GM21717 (cell line): ENCODE data around the gene EREG.
"Not testable (repeated sequence)": the region's sequence is repeated elsewhere in the genome, so short reads cannot be mapped to it uniquely, and the experiment has no call there.

Experiments
- ATAC-seq: cut with Tn5 transposase; IDR thresholded peaks from one replicate; pipeline ENCODE4 v1.9.1; 2021; ENCODE audit warnings: mild to moderate bottlenecking, moderate library complexity; ENCODE audit not compliant: unreplicated experiment

Gene EREG

GRCh38 chr4:74340421-74340820, 24.5 kb upstream of the EREG start:
- ATAC-seq: not testable (repeated sequence)

GRCh38 chr4:74344031-74344430, 20.9 kb upstream of the EREG start:
- ATAC-seq: no peak

GRCh38 chr4:74353858-74354257, 11.1 kb upstream of the EREG start:
- ATAC-seq: no peak

GRCh38 chr4:74357965-74358364, 7.0 kb upstream of the EREG start:
- no peak for ATAC-seq

- ATAC-seq: no peak
These were observed 3.3 kb upstream of the EREG start for GRCh38 chr4:74361671-74362070.

- no peak for ATAC-seq
These were observed 2.6 kb upstream of the EREG start for GRCh38 chr4:74362347-74362746.

- ATAC-seq: no peak
These were observed 691 bp upstream of the EREG start for GRCh38 chr4:74364256-74364651.

GRCh38 chr4:74365761-74366160, 816 bp downstream of the EREG start:
- no peak for ATAC-seq

GRCh38 chr4:74366367-74366911, 1.5 kb downstream of the EREG start:
- ATAC-seq: peak; percentile 42

GRCh38 chr4:74367656-74368290, 2.8 kb downstream of the EREG start:
- no peak for ATAC-seq

- no peak for ATAC-seq
These were observed 3.7 kb downstream of the EREG start for GRCh38 chr4:74368596-74368995.

- no peak for ATAC-seq
These were observed 4.9 kb downstream of the EREG start for GRCh38 chr4:74369855-74370254.

GRCh38 chr4:74370912-74371311, 6.0 kb downstream of the EREG start:
- ATAC-seq: peak; percentile 89

GRCh38 chr4:74374128-74374527, 9.2 kb downstream of the EREG start:
- ATAC-seq: no peak

GRCh38 chr4:74374561-74375327, 9.8 kb downstream of the EREG start:
- no peak for ATAC-seq

- no peak for ATAC-seq
These were observed 11.0 kb downstream of the EREG start for GRCh38 chr4:74375824-74376426.

- peak; percentile 66 for ATAC-seq
These were observed 12.0 kb downstream of the EREG start for GRCh38 chr4:74376888-74377483.

- ATAC-seq: no peak
These were observed 12.8 kb downstream of the EREG start for GRCh38 chr4:74377714-74378113.

- ATAC-seq: no peak
These were observed 13.6 kb downstream of the EREG start for GRCh38 chr4:74378573-74378972.

GRCh38 chr4:74379912-74380311, 15.0 kb downstream of the EREG start:
- ATAC-seq: no peak

GRCh38 chr4:74385386-74385785, 20.4 kb downstream of the EREG start:
- ATAC-seq: no peak
